HEK293 (cell line): ENCODE measurements around the gene PHKG1.

Source experiments
- CTCF ChIA-PET: fragments of 350-600 bp; formaldehyde crosslinking; extraction: SDS; loops from one replicate; lab custom pipeline; 2021; ENCODE audit warnings: antibody characterized with exemption; lab: Yijun Ruan, JAX
- POLR2A ChIA-PET: fragments of 300-600 bp; formaldehyde crosslinking; extraction: SDS; loops from one replicate; lab custom pipeline; 2020; ENCODE audit warnings: antibody characterized with exemption, inconsistent platforms; lab: Yijun Ruan, JAX
- H3K27ac ChIP-seq: fragments of 200-500 bp; sonication (Bioruptor generic); 2 replicates; pipeline ENCODE4 v1.5.1; 2014; ENCODE audit warnings: low read depth, low read length, control low read depth, inconsistent platforms; ENCODE audit errors: extremely low read depth
- H3K36me3 ChIP-seq, 2 experiments: fragments of 200-500 bp in 1 of 2; sonication (Bioruptor generic) in 1 of 2; 1 replicate in 1 of 2; 2 replicates in 1 of 2; pipeline ENCODE4 v1.5.1; 2014 to 2017; ENCODE audit warnings: inconsistent platforms in 2 of 2, low read length in 2 of 2; ENCODE audit not compliant: control insufficient read depth in 2 of 2, insufficient read depth in 1 of 2
- H3K4me1 ChIP-seq: fragments of 200-500 bp; sonication (Bioruptor generic); 2 replicates; pipeline ENCODE4 v1.5.1; 2014; ENCODE audit warnings: mild to moderate bottlenecking, low read length, inconsistent platforms; ENCODE audit not compliant: control insufficient read depth, insufficient read depth
- H3K4me3 ChIP-seq: 2 replicates; pipeline ENCODE4 v1.5.1; 2011; ENCODE audit warnings: low read depth, mild to moderate bottlenecking, control low read depth, low read length, moderate library complexity
- H3K9me3 ChIP-seq: fragments of 200-500 bp; sonication (Bioruptor generic); 2 replicates; pipeline ENCODE4 v1.5.1; 2014; ENCODE audit warnings: low read depth, low read length, inconsistent platforms; ENCODE audit not compliant: control insufficient read depth, insufficient read depth
- BCL11B ChIP-seq: fragments of 450-650 bp; formaldehyde crosslinking; IDR thresholded peaks from 2 replicates; pipeline ENCODE4 v1.5.1; 2016; ENCODE audit warnings: low read depth, missing biosample characterization, missing genetic modification characterization
- CTCF ChIP-seq: fragments of 450-650 bp; formaldehyde crosslinking; IDR thresholded peaks from 2 replicates; pipeline ENCODE4 v1.5.1; 2016; ENCODE audit warnings: missing biosample characterization, missing genetic modification characterization
- KLF17 ChIP-seq: fragments of 450-650 bp; formaldehyde crosslinking; IDR thresholded peaks from 2 replicates; pipeline ENCODE4 v1.5.1; 2016; ENCODE audit warnings: missing biosample characterization, missing genetic modification characterization
- MYNN ChIP-seq: fragments of 450-650 bp; formaldehyde crosslinking; IDR thresholded peaks from 2 replicates; pipeline ENCODE4 v1.5.1; 2016; ENCODE audit warnings: missing biosample characterization, missing genetic modification characterization, borderline replicate concordance
- OSR2 ChIP-seq: fragments of 450-650 bp; formaldehyde crosslinking; IDR thresholded peaks from 2 replicates; pipeline ENCODE4 v1.5.1; 2016; ENCODE audit warnings: missing biosample characterization, missing genetic modification characterization
- REST ChIP-seq: fragments of 450-650 bp; formaldehyde crosslinking; IDR thresholded peaks from 2 replicates; pipeline ENCODE4 v1.5.1; 2016; ENCODE audit warnings: missing biosample characterization, missing genetic modification characterization
- ZBTB17 ChIP-seq: fragments of 450-650 bp; formaldehyde crosslinking; IDR thresholded peaks from 2 replicates; pipeline ENCODE4 v1.5.1; 2016; ENCODE audit warnings: missing biosample characterization, missing genetic modification characterization
- ZBTB20 ChIP-seq: fragments of 450-650 bp; formaldehyde crosslinking; IDR thresholded peaks from 2 replicates; pipeline ENCODE4 v1.5.1; 2016; ENCODE audit warnings: missing biosample characterization, missing genetic modification characterization
- ZFHX2 ChIP-seq: fragments of 450-650 bp; formaldehyde crosslinking; conservative IDR thresholded peaks from 2 replicates; pipeline ENCODE4 v1.5.1; 2016; ENCODE audit warnings: missing biosample characterization, missing genetic modification characterization
- ZNF121 ChIP-seq: fragments of 450-650 bp; formaldehyde crosslinking; IDR thresholded peaks from 2 replicates; pipeline ENCODE4 v1.5.1; 2016; ENCODE audit warnings: missing biosample characterization, missing genetic modification characterization
- ZNF148 ChIP-seq: fragments of 450-650 bp; formaldehyde crosslinking; IDR thresholded peaks from 2 replicates; pipeline ENCODE4 v1.5.0; 2017; ENCODE audit warnings: missing biosample characterization, missing genetic modification characterization, borderline replicate concordance
- ZNF239 ChIP-seq: fragments of 450-650 bp; formaldehyde crosslinking; IDR thresholded peaks from 2 replicates; pipeline ENCODE4 v1.5.1; 2016; ENCODE audit warnings: missing biosample characterization, missing genetic modification characterization
- ZNF341 ChIP-seq: fragments of 450-650 bp; formaldehyde crosslinking; IDR thresholded peaks from 2 replicates; pipeline ENCODE4; 2016; ENCODE audit warnings: low read depth, missing biosample characterization, missing genetic modification characterization
- ZNF366 ChIP-seq: fragments of 450-650 bp; formaldehyde crosslinking; conservative IDR thresholded peaks from 2 replicates; pipeline ENCODE4 v1.5.1; 2016; ENCODE audit warnings: missing biosample characterization, missing genetic modification characterization
- ZNF416 ChIP-seq: fragments of 450-650 bp; formaldehyde crosslinking; IDR thresholded peaks from 2 replicates; pipeline ENCODE4 v1.5.1; 2016; ENCODE audit warnings: missing biosample characterization, missing genetic modification characterization
- ZNF488 ChIP-seq: fragments of 450-650 bp; formaldehyde crosslinking; IDR thresholded peaks from 2 replicates; pipeline ENCODE4 v1.5.1; 2016; ENCODE audit warnings: missing biosample characterization, missing genetic modification characterization
- ZNF501 ChIP-seq: fragments of 450-650 bp; formaldehyde crosslinking; IDR thresholded peaks from 2 replicates; pipeline ENCODE4 v1.5.1; 2016; ENCODE audit warnings: missing biosample characterization, missing genetic modification characterization
- ZNF510 ChIP-seq: fragments of 450-650 bp; formaldehyde crosslinking; IDR thresholded peaks from 2 replicates; pipeline ENCODE4 v1.5.1; 2018; ENCODE audit warnings: mild to moderate bottlenecking, missing genetic modification characterization, missing biosample characterization; ENCODE audit not compliant: insufficient replicate concordance
- ZNF654 ChIP-seq: fragments of 450-650 bp; formaldehyde crosslinking; IDR thresholded peaks from 2 replicates; pipeline ENCODE4 v1.5.1; 2016; ENCODE audit warnings: low read depth, missing biosample characterization, missing genetic modification characterization
- ZNF660 ChIP-seq: fragments of 450-650 bp; IDR thresholded peaks from 2 replicates; pipeline ENCODE4 v1.5.1; 2018; ENCODE audit warnings: missing biosample characterization, mild to moderate bottlenecking, missing genetic modification characterization
- ZNF664 ChIP-seq: fragments of 450-650 bp; formaldehyde crosslinking; IDR thresholded peaks from 2 replicates; pipeline ENCODE4 v1.5.1; 2016; ENCODE audit warnings: missing biosample characterization, missing genetic modification characterization
- ZNF670 ChIP-seq: fragments of 450-650 bp; formaldehyde crosslinking; IDR thresholded peaks from 2 replicates; pipeline ENCODE4 v1.5.1; 2016; ENCODE audit warnings: missing biosample characterization, missing genetic modification characterization, low read depth
- ZNF704 ChIP-seq: fragments of 450-650 bp; formaldehyde crosslinking; IDR thresholded peaks from 2 replicates; pipeline ENCODE4 v1.5.1; 2016; ENCODE audit warnings: missing biosample characterization, missing genetic modification characterization
- ZNF76 ChIP-seq: fragments of 450-650 bp; formaldehyde crosslinking; IDR thresholded peaks from 2 replicates; pipeline ENCODE4; 2016; ENCODE audit warnings: low read depth, missing biosample characterization, missing genetic modification characterization, borderline replicate concordance
- ZSCAN5A ChIP-seq: fragments of 450-650 bp; formaldehyde crosslinking; IDR thresholded peaks from 2 replicates; pipeline ENCODE4 v1.5.1; 2016; ENCODE audit warnings: missing biosample characterization, missing genetic modification characterization

The PHKG1 gene

GRCh38 chr7:56077681-56078080 is 15.1 kb downstream of the PHKG1 start (continued):
- TF ChIP-seq KLF17 (no peak), ZNF416 (tag by site-specific recombination) (no peak), ZNF501 (tag by site-specific recombination) (no peak), ZNF366 (tag by site-specific recombination) (no peak), ZNF239 (tag by site-specific recombination) (no peak), ZNF664 (tag by site-specific recombination) (no peak), ZNF704 (tag by site-specific recombination) (no peak), ZNF121 (tag by site-specific recombination) (no peak)

GRCh38 chr7:56074371-56074791 is 18.4 kb downstream of the PHKG1 start:
- CTCF ChIA-PET: interaction anchor here (0.6 to 1.8 kb wide), 17 partner anchors 9 to 481 kb away, joined by 3 to 15 read pairs (median 3); partner anchors contain the start of genes CCT6A, PHKG1, PSPH and SUMF2
- POLR2A ChIA-PET: interaction anchor here (0.7 to 3.0 kb wide), 4 partner anchors 10 to 40 kb away, joined by 3 to 17 read pairs (median 8); partner anchors contain the start of genes CCT6A, PSPH and SUMF2
- peaks cover 39 to 40% of the 10 kb centered on the region in 2 experiments; a peak in 2 of 3 replicates for H3K36me3 ChIP-seq
- H3K27ac ChIP-seq: no peak overlapping the region
- no peak overlapping the region for H3K4me3 ChIP-seq
- H3K9me3 ChIP-seq: no peaks in the 10 kb centered on the region
- no peaks in the 10 kb centered on the region for H3K4me1 ChIP-seq
- no peak for TF ChIP-seq ZNF148
- TF ChIP-seq ZNF341 (tag by site-specific recombination): no peak
- no peak for TF ChIP-seq ZNF510 (tag by site-specific recombination)
- no peak for TF ChIP-seq ZNF488 (tag by site-specific recombination)
- peak; percentile 67 for TF ChIP-seq ZBTB17 (tag by site-specific recombination)
- TF ChIP-seq MYNN (tag by site-specific recombination): no peak
- TF ChIP-seq ZNF76 (tag by site-specific recombination): 0 out of 2 replicates have a peak, but pooled peaks have one; percentile 48
- no peak for TF ChIP-seq OSR2 (tag by site-specific recombination)
- no peak for TF ChIP-seq ZSCAN5A (tag by site-specific recombination)
- TF ChIP-seq CTCF (tag by site-specific recombination): peak; percentile 72
- TF ChIP-seq ZNF660: 0 out of 2 replicates have a peak, but pooled peaks have one; percentile 21
- TF ChIP-seq ZNF670 (tag by site-specific recombination): no peak
- peak; percentile 18; the same call in 1 of the 2 replicates for TF ChIP-seq ZFHX2 (tag by site-specific recombination)
- TF ChIP-seq REST: no peak
- peak; percentile 98 for TF ChIP-seq ZNF654 (tag by site-specific recombination)
- TF ChIP-seq BCL11B (tag by site-specific recombination): no peak
- no peak for TF ChIP-seq ZBTB20 (tag by site-specific recombination)
